A549 (cell line): Measurements from ENCODE around the gene ZNF506.

Source experiments
- CHD4 ChIP-seq: fragments of 200-600 bp; sonication (generic); IDR thresholded peaks from 2 replicates; pipeline ENCODE4 v1.6.1; 2016; ENCODE audit warnings: antibody characterized with exemption, mild to moderate bottlenecking, borderline replicate concordance
- POLR2A ChIP-seq: IDR thresholded peaks from 2 replicates; pipeline ENCODE4 v1.6.1; 2012; ENCODE audit warnings: mild to moderate bottlenecking, low read length
- RAD21 ChIP-seq, 2 experiments: fragments of >200 bp in 1 of 2; sonication (Bioruptor Twin) in 1 of 2; formaldehyde crosslinking in 1 of 2; IDR thresholded peaks in 1 of 2; conservative IDR thresholded peaks in 1 of 2; 2 replicates in 1 of 2; 3 replicates in 1 of 2; pipeline ENCODE4 v1.6.1; 2012 to 2018; ENCODE audit warnings: inconsistent platforms in 1 of 2
- RNF2 ChIP-seq: fragments of 200-600 bp; sonication (generic); IDR thresholded peaks from 2 replicates; pipeline ENCODE4 v1.6.1; 2016; ENCODE audit warnings: low read depth, mild to moderate bottlenecking, antibody characterized with exemption, moderate library complexity, borderline replicate concordance
- TF ChIP-seq, protein P1 (sequence below): fragments of >200 bp; sonication (Bioruptor Twin); formaldehyde crosslinking; IDR thresholded peaks from 3 replicates; pipeline ENCODE4 v1.5.1; 2016

DNA sequence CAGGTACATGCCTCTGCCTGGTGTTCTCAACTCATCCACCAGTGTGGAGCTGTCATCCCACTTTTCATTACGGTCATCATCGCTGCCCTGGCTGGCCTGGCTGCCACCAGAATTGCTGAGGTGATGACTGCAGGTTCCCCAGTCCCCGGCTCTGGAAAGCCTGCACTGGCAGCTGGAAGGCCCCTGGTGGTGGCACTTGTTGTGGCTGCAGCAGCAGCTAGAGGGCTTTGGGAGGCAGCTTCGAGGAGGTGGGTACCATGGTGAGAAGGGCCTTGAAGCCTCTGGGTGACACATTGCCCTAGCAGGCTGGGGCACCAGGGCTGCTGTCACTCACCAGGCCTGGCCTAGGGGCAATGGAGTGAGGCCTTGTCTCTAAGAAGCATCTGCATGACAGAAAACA, 63.4 kb downstream of the ZNF506 start:
- TF ChIP-seq, protein P1, sequence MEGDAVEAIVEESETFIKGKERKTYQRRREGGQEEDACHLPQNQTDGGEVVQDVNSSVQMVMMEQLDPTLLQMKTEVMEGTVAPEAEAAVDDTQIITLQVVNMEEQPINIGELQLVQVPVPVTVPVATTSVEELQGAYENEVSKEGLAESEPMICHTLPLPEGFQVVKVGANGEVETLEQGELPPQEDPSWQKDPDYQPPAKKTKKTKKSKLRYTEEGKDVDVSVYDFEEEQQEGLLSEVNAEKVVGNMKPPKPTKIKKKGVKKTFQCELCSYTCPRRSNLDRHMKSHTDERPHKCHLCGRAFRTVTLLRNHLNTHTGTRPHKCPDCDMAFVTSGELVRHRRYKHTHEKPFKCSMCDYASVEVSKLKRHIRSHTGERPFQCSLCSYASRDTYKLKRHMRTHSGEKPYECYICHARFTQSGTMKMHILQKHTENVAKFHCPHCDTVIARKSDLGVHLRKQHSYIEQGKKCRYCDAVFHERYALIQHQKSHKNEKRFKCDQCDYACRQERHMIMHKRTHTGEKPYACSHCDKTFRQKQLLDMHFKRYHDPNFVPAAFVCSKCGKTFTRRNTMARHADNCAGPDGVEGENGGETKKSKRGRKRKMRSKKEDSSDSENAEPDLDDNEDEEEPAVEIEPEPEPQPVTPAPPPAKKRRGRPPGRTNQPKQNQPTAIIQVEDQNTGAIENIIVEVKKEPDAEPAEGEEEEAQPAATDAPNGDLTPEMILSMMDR, result no peak
- TF ChIP-seq RAD21 (conservative IDR thresholded peaks at IDR 0.05 in 1 of 2, IDR thresholded peaks at IDR 0.05 in 1 of 2), result no peak
- TF ChIP-seq RNF2, result no peak
- TF ChIP-seq POLR2A, result no peak
- TF ChIP-seq CHD4, result no peak
